H1 (cell line): ENCODE data around the gene LOXL4. TPM values are rescaled to one million over a fixed set of nuclear protein-coding genes. Genes with fewer than 3 reads are reported as not detected.

Source experiments
- BRCA1 ChIP-seq: IDR thresholded peaks from 2 replicates; pipeline ENCODE4 v1.6.1; 2012; ENCODE audit warnings: low read depth, low read length, improper control_type of control experiment
- E2F6 ChIP-seq: IDR thresholded peaks from 2 replicates; pipeline ENCODE4 v1.6.1; 2012; ENCODE audit warnings: inconsistent platforms
- TEAD4 ChIP-seq: IDR thresholded peaks from 2 replicates; pipeline ENCODE4 v1.6.1; 2012; ENCODE audit warnings: low read depth, low read length, inconsistent platforms, mixed read lengths
- polyA plus RNA-seq, 7 experiments: library from polyadenylated mRNA; depleted of rRNA in 3 of 7; stranded (reverse) in 5 of 7; unstranded in 2 of 7; fragments of >200 nt in 5 of 7; fragments of 200-250 nt in 2 of 7; gene quantifications; 1 replicate in 5 of 7; 2 replicates in 1 of 7; 4 replicates in 1 of 7; pipeline versions ENCODE4 v1.2.1 to v1.2.3, GENCODE V29; 2011 to 2013; ENCODE audit warnings: missing spikeins in 2 of 7, mixed read lengths in 2 of 7
- total RNA-seq: library from RNA; stranded (reverse); fragmentation: NEBNext Ultra II Directional; extraction: Animal tissue kit (Norgen Biotek cat#: 25700); gene quantifications from 2 replicates; pipeline ENCODE4 v1.2.1, GENCODE V29; 2021

Gene LOXL4
- total and polyA plus RNA-seq, 2 of the 8 experiments (the other 6 are each of a cell fraction or from before 2014, with no cell fraction given): 0.13 to 0.27 TPM

DNA sequence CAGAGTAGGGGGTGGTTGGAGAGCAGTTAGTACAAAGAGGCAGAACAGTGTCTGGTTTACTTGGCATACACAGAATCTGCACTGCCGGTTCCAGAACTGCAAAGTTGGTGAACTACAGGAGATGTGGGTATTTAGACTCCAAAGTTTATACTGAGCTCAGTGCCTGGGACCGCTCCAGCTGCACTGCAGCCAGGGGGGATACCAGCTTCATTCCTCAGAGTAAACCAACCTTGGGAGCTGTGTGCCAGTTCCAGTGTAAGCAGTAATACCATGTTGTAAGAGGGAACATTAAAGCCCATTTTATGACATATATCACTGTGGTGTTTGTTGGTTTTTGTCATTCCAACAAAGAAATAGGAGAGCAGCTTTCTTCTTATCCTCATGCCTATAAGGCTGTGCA is 23.4 kb downstream of the LOXL4 start (continued):
- TF ChIP-seq E2F6 (no peak), TEAD4 (no peak), BRCA1 (no peak)
